H1 (cell line): Measurements from ENCODE around the gene PSME2. TPM values are rescaled to one million over a fixed set of nuclear protein-coding genes. Genes with fewer than 3 reads are reported as not detected.
A peak's percentile ranks its signal among the peaks of the same experiment; 100 is the strongest.

Experiments
- ATF3 ChIP-seq: IDR thresholded peaks from 2 replicates; pipeline ENCODE4 v1.6.1; 2011; ENCODE audit warnings: low read depth, mild to moderate bottlenecking, low read length; ENCODE audit not compliant: insufficient read depth
- BACH1 ChIP-seq: IDR thresholded peaks from 2 replicates; pipeline ENCODE4 v1.6.1; 2012; ENCODE audit warnings: low read length, improper control_type of control experiment
- BCL11A ChIP-seq, 2 experiments: IDR thresholded peaks; one replicate each; pipeline ENCODE4 v1.6.1; 2011; ENCODE audit warnings: low read depth in 2 of 2, low read length in 2 of 2, mild to moderate bottlenecking in 2 of 2
- BRCA1 ChIP-seq: IDR thresholded peaks from 2 replicates; pipeline ENCODE4 v1.6.1; 2012; ENCODE audit warnings: low read depth, low read length, improper control_type of control experiment
- CBX8 ChIP-seq: fragments of 300-800, 300-1000 bp; sonication (generic); IDR thresholded peaks from 2 replicates; pipeline ENCODE4 v1.7.1; 2016; ENCODE audit warnings: low read depth, low read length, borderline replicate concordance
- CEBPB ChIP-seq: IDR thresholded peaks from 2 replicates; pipeline ENCODE4 v1.6.1; 2012; ENCODE audit warnings: low read depth, low read length
- CHD1 ChIP-seq: IDR thresholded peaks from 2 replicates; pipeline ENCODE4 v1.6.1; 2012; ENCODE audit warnings: low read depth, low read length, improper control_type of control experiment
- CHD2 ChIP-seq: IDR thresholded peaks from 2 replicates; pipeline ENCODE4 v1.6.1; 2012; ENCODE audit warnings: low read length, improper control_type of control experiment
- GTF2F1 ChIP-seq: IDR thresholded peaks from 2 replicates; pipeline ENCODE4 v1.6.1; 2012; ENCODE audit warnings: low read depth, low read length, improper control_type of control experiment, borderline replicate concordance
- HDAC6 ChIP-seq: IDR thresholded peaks from one replicate; pipeline ENCODE4 v1.7.1; 2012; ENCODE audit warnings: low read depth, mild to moderate bottlenecking, inconsistent platforms, low read length, moderate library complexity
- KDM1A ChIP-seq: fragments of 200-600, 300-600 bp; sonication (generic); IDR thresholded peaks from 2 replicates; pipeline ENCODE4 v1.7.1; 2016; ENCODE audit warnings: mild to moderate bottlenecking, low read length, borderline replicate concordance
- NANOG ChIP-seq: IDR thresholded peaks from 2 replicates; pipeline ENCODE4 v1.6.1; 2011; ENCODE audit warnings: low read length, low read depth, mild to moderate bottlenecking, inconsistent platforms; ENCODE audit not compliant: insufficient read depth, poor library complexity, severe bottlenecking
- PHF8 ChIP-seq: fragments of 200-600 bp; sonication (generic); conservative IDR thresholded peaks from 2 replicates; pipeline ENCODE4 v1.7.1; 2012; ENCODE audit warnings: low read depth, mild to moderate bottlenecking, inconsistent platforms, low read length, moderate library complexity
- RAD21 ChIP-seq, 2 experiments: IDR thresholded peaks in 1 of 2; conservative IDR thresholded peaks in 1 of 2; 2 replicates each; pipeline ENCODE4 v1.6.1; 2011; ENCODE audit warnings: low read depth in 2 of 2, low read length in 2 of 2, improper control_type of control experiment in 1 of 2, inconsistent platforms in 1 of 2, mild to moderate bottlenecking in 1 of 2, moderate library complexity in 1 of 2
- RXRA ChIP-seq: IDR thresholded peaks from 2 replicates; pipeline ENCODE4 v1.6.1; 2011; ENCODE audit warnings: low read depth, mild to moderate bottlenecking, low read length, moderate library complexity; ENCODE audit not compliant: insufficient read depth
- SIN3A ChIP-seq, 2 experiments: IDR thresholded peaks in 1 of 2; conservative IDR thresholded peaks in 1 of 2; 2 replicates each; pipeline ENCODE4 v1.6.1; 2011 to 2012; ENCODE audit warnings: low read length in 2 of 2, improper control_type of control experiment in 1 of 2, low read depth in 1 of 2, mild to moderate bottlenecking in 1 of 2
- SIX5 ChIP-seq: IDR thresholded peaks from 2 replicates; pipeline ENCODE4 v1.6.1; 2011; ENCODE audit warnings: mild to moderate bottlenecking, low read depth, low read length
- SP2 ChIP-seq: IDR thresholded peaks from 2 replicates; pipeline ENCODE4 v1.6.1; 2012; ENCODE audit warnings: mild to moderate bottlenecking, low read length, inconsistent platforms
- TCF12 ChIP-seq: IDR thresholded peaks from 2 replicates; pipeline ENCODE4 v1.6.1; 2011; ENCODE audit warnings: low read depth, mild to moderate bottlenecking, low read length
- TEAD4 ChIP-seq: IDR thresholded peaks from 2 replicates; pipeline ENCODE4 v1.6.1; 2012; ENCODE audit warnings: low read depth, low read length, inconsistent platforms, mixed read lengths
- USF2 ChIP-seq: IDR thresholded peaks from 2 replicates; pipeline ENCODE4 v1.6.1; 2011; ENCODE audit warnings: low read length, improper control_type of control experiment
- polyA plus RNA-seq, 7 experiments: library from polyadenylated mRNA; depleted of rRNA in 3 of 7; stranded (reverse) in 5 of 7; unstranded in 2 of 7; fragments of >200 nt in 5 of 7; fragments of 200-250 nt in 2 of 7; gene quantifications; 1 replicate in 5 of 7; 2 replicates in 1 of 7; 4 replicates in 1 of 7; pipeline versions ENCODE4 v1.2.1 to v1.2.3, GENCODE V29; 2011 to 2013; ENCODE audit warnings: missing spikeins in 2 of 7, mixed read lengths in 2 of 7
- total RNA-seq: library from RNA; stranded (reverse); fragmentation: NEBNext Ultra II Directional; extraction: Animal tissue kit (Norgen Biotek cat#: 25700); gene quantifications from 2 replicates; pipeline ENCODE4 v1.2.1, GENCODE V29; 2021

Gene PSME2
- total and polyA plus RNA-seq, 2 of the 8 experiments (the other 6 are each of a cell fraction or from before 2014, with no cell fraction given), result 71.8 to 111 TPM

- TF ChIP-seq GTF2F1 (peak; percentile 58; the same call in 1 of the 2 replicates), CEBPB (no peak), BCL11A (IDR thresholded peaks at IDR 0.05; ENCODE audit: low read depth in 2 of 2, low read length in 2 of 2) (no peak), SIX5 (0 out of 2 replicates have a peak, but pooled peaks have one; percentile 16), RXRA (no peak), NANOG (no peak), KDM1A (peak; percentile 51; the same call in 1 of the 2 replicates), CBX8 (no peak), TEAD4 (0 out of 2 replicates have a peak, but pooled peaks have one; percentile 4), BACH1 (no peak), USF2 (0 out of 2 replicates have a peak, but pooled peaks have one; percentile 21), PHF8 (peak; percentile 86), SP2 (no peak), HDAC6 (no peak), CHD1 (no peak), TCF12 (no peak), RAD21 (IDR thresholded peaks at IDR 0.05 in 1 of 2, conservative IDR thresholded peaks at IDR 0.05 in 1 of 2; ENCODE audit: low read depth in 2 of 2, low read length in 2 of 2) (no peak), CHD2 (no peak), ATF3 (no peak), BRCA1 (no peak), SIN3A (conservative IDR thresholded peaks at IDR 0.05 in 1 of 2, IDR thresholded peaks at IDR 0.05 in 1 of 2; ENCODE audit: low read depth in 1 of 2, low read length in 2 of 2) (peak; percentile 56 to 62; a peak in 2 of 4 replicates)
Observed at GRCh38 chr14:24195186-24196070, 49.0 kb upstream of the PSME2 start, which contains the start of gene TM9SF1 (continued).
